Gastroesophageal sphincter (tissue), 4 donors: ENCODE measurements around the gene MED28. TPM values are rescaled to one million over a fixed set of nuclear protein-coding genes. Genes with fewer than 3 reads are reported as not detected.

Experiments used
- ATAC-seq: fragments of 150-250 bp; one replicate; pipeline ENCODE4 v1.9.1; 2016; ENCODE audit warnings: mild to moderate bottlenecking, moderate library complexity
- H3K27ac ChIP-seq, 4 donors: fragments of 200-600 bp; sonication (generic) in 3 of 4; 1 replicate in 3 of 4; 2 replicates in 1 of 4; pipeline ENCODE4 v1.5.1; 2016 to 2019
- H3K27me3 ChIP-seq: fragments of 200-600 bp; sonication (generic); one replicate; pipeline ENCODE4 v1.5.1; 2019
- H3K36me3 ChIP-seq, 2 donors: fragments of 200-600 bp; sonication (generic); one replicate each; pipeline ENCODE4 v1.5.1; 2019; ENCODE audit warnings: control low read depth in 1 of 2
- H3K4me1 ChIP-seq, 3 donors: fragments of 200-600 bp; sonication (generic); 1 replicate in 2 of 3; 2 replicates in 1 of 3; pipeline ENCODE4 v1.5.1; 2016 to 2019; ENCODE audit warnings: control low read depth in 2 of 3
- H3K4me3 ChIP-seq, 2 donors: fragments of 200-600 bp; sonication (generic); one replicate each; pipeline ENCODE4 v1.5.1; 2019; ENCODE audit warnings: mild to moderate bottlenecking in 1 of 2, moderate library complexity in 1 of 2
- H3K9me3 ChIP-seq, 3 donors: fragments of 200-600 bp; sonication (generic); one replicate each; pipeline ENCODE4 v1.5.1; 2017 to 2019; ENCODE audit warnings: control low read depth in 2 of 3
- EP300 ChIP-seq: sonication (generic); formaldehyde crosslinking; IDR thresholded peaks from one replicate; pipeline ENCODE4 v1.6.1; 2017; ENCODE audit warnings: antibody characterized with exemption, mild to moderate bottlenecking
- POLR2A ChIP-seq, 2 donors: fragments of 450-650 bp; IDR thresholded peaks; one replicate each; pipeline ENCODE4 v1.6.1; 2017; ENCODE audit warnings: antibody characterized with exemption in 2 of 2, mild to moderate bottlenecking in 2 of 2, moderate library complexity in 1 of 2
- POLR2AphosphoS5 ChIP-seq: sonication (generic); formaldehyde crosslinking; IDR thresholded peaks from one replicate; pipeline ENCODE4 v1.6.1; 2017; ENCODE audit warnings: antibody characterized with exemption
- WGBS, 2 donors: methylation state at CpG; one replicate each; pipeline ENCODE4 v1.1.5; 2018; ENCODE audit warnings: low coverage in 1 of 2; 5-methylcytosine and 5-hydroxymethylcytosine counted together
- total RNA-seq, 4 donors: library from RNA; depleted of rRNA; stranded (reverse); fragments of >200 nt; gene quantifications; one replicate each; pipeline ENCODE4 v1.1.0, GENCODE V29; 2016
- TF ChIP-seq, protein P1 (sequence below), 4 experiments: fragments of 200-600 bp in 2 of 4; fragments of 450-650 bp in 2 of 4; sonication (generic) in 1 of 4; IDR thresholded peaks; one replicate each; pipeline ENCODE4 v1.5.1; 2017 to 2019; ENCODE audit warnings: antibody characterized with exemption in 4 of 4, mild to moderate bottlenecking in 2 of 4, moderate library complexity in 2 of 4

MED28 gene
- total RNA-seq, 4 donors from 2014 or later = 12.9 to 23.3 (median 17.6) TPM

- WGBS, 2 donors = 0% methylated on average over 14 to 19 of the region's 23 CpGs
- Histone ChIP-seq H3K27ac (peak overlapping the region; percentile 75 to 91 (median 82)), H3K4me3 (peak overlapping the region; percentile 69 to 99), H3K36me3 (peaks cover 0 to 26% of the 10 kb centered on the region in 2 donors), H3K4me1 (peaks cover 8 to 48% (median 16%) of the 10 kb centered on the region in 3 donors), H3K9me3 (no peaks in the 10 kb centered on the region), H3K27me3 (no peaks in the 10 kb centered on the region)
- peak; percentile 82 for ATAC-seq
- TF ChIP-seq EP300 = no peak
- TF ChIP-seq, protein P1, sequence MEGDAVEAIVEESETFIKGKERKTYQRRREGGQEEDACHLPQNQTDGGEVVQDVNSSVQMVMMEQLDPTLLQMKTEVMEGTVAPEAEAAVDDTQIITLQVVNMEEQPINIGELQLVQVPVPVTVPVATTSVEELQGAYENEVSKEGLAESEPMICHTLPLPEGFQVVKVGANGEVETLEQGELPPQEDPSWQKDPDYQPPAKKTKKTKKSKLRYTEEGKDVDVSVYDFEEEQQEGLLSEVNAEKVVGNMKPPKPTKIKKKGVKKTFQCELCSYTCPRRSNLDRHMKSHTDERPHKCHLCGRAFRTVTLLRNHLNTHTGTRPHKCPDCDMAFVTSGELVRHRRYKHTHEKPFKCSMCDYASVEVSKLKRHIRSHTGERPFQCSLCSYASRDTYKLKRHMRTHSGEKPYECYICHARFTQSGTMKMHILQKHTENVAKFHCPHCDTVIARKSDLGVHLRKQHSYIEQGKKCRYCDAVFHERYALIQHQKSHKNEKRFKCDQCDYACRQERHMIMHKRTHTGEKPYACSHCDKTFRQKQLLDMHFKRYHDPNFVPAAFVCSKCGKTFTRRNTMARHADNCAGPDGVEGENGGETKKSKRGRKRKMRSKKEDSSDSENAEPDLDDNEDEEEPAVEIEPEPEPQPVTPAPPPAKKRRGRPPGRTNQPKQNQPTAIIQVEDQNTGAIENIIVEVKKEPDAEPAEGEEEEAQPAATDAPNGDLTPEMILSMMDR (IDR thresholded peaks at IDR 0.05) = no peak
- no peak for TF ChIP-seq POLR2A (IDR thresholded peaks at IDR 0.05)
- peak; percentile 45 for TF ChIP-seq POLR2AphosphoS5
Measured at GRCh38 chr4:17613761-17614415, 553 bp upstream of the MED28 start.

GRCh38 chr4:17616283-17616682 is 1.8 kb downstream of the MED28 start:
- ATAC-seq = no peak
- TF ChIP-seq POLR2A (IDR thresholded peaks at IDR 0.05) (no peak), EP300 (no peak), POLR2AphosphoS5 (no peak)
- TF ChIP-seq, protein P1 (IDR thresholded peaks at IDR 0.05) = no peak
- WGBS, 2 donors = 52 to 56% methylated on average over 4 to 5 of the region's 5 CpGs
- Histone ChIP-seq H3K27ac (no peak overlapping the region), H3K4me3 (peak overlapping the region in 1 of 2 donors; percentile 69), H3K4me1 (peaks cover 8 to 59% (median 18%) of the 10 kb centered on the region in 3 donors), H3K9me3 (no peaks in the 10 kb centered on the region), H3K36me3 (peaks cover 0 to 49% of the 10 kb centered on the region in 2 donors), H3K27me3 (no peaks in the 10 kb centered on the region)

- Histone ChIP-seq H3K4me1 (peaks cover 8 to 50% (median 18%) of the 10 kb centered on the region in 3 donors), H3K4me3 (no peak overlapping the region), H3K27me3 (no peaks in the 10 kb centered on the region), H3K27ac (no peak overlapping the region), H3K36me3 (peaks cover 3 to 75% of the 10 kb centered on the region in 2 donors), H3K9me3 (no peaks in the 10 kb centered on the region)
- no peak for ATAC-seq
- TF ChIP-seq POLR2AphosphoS5 = no peak
- TF ChIP-seq, protein P1 (IDR thresholded peaks at IDR 0.05) = no peak
- TF ChIP-seq POLR2A (IDR thresholded peaks at IDR 0.05) = no peak
- TF ChIP-seq EP300 = no peak
- 17 to 57% methylated on average over 1 of the region's 1 CpG for WGBS, 2 donors
Measured at GRCh38 chr4:17618926-17619325, 4.5 kb downstream of the MED28 start.

DNA sequence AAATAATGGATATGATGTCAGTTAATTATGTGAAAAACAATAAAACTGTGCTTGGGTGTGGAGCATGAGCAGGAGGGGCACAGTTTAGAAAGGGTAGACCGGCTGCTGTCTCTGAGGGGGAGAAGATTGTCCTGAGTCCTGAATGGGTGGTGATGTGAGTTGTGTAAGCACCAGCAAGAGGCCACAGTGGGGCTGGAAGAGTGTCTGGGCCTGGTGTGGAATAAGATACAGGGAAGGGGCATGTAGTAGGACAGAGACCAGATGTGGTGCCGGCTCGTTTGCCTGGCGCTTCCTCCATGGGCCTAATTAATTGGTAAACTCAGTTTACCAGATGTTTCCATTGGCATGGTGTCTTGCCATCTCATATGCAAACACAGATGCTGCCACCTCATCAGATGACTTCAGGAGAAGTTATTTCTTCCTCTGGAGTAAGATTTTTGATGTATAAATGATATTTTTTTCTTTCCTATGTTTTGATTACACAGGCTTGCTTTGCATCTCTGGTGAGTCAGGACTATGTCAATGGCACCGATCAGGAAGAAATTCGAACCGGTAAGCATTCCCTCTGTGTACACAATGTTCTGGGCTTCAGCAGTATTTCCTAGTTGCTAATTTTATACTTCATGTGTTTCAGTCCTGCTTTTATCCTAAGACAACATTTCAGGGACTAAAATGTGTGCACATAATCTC is 5.1 kb downstream of the MED28 start:
- no peak for ATAC-seq
- Histone ChIP-seq H3K36me3 (peaks cover 3 to 81% of the 10 kb centered on the region in 2 donors), H3K9me3 (no peaks in the 10 kb centered on the region), H3K27ac (no peak overlapping the region), H3K4me1 (peaks cover 8 to 50% (median 18%) of the 10 kb centered on the region in 3 donors), H3K27me3 (no peaks in the 10 kb centered on the region), H3K4me3 (no peak overlapping the region)
- WGBS, 2 donors = 51 to 70% methylated on average over 6 to 7 of the region's 7 CpGs
- TF ChIP-seq POLR2AphosphoS5 (peak; percentile 10), POLR2A (IDR thresholded peaks at IDR 0.05) (no peak)

DNA sequence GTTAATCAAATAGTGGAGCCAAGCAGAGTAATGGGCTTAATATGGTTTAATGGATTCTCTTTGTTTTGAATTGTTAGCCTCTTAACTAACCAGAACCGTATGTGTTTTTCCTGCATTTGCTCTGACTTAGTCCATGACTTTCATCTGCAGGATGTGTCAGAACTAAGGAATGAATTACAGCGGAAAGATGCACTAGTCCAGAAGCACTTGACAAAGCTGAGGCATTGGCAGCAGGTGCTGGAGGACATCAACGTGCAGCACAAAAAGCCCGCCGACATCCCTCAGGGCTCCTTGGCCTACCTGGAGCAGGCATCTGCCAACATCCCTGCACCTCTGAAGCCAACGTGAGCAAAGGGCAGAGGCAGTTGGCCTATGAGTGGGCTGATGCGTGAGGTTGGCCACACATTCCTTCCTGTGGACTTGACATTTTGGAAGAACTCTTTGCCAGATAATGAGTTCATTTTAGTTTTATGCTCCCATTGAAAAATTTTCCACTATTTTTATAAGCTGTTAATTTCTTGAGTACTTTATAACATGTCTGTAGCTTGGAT is 9.1 kb downstream of the MED28 start:
- ATAC-seq = no peak
- peaks cover 5 to 96% of the 10 kb centered on the region in 2 donors for H3K36me3 ChIP-seq
- TF ChIP-seq POLR2AphosphoS5 (no peak), POLR2A (IDR thresholded peaks at IDR 0.05) (no peak), EP300 (no peak)
- TF ChIP-seq, protein P1 (IDR thresholded peaks at IDR 0.05) = no peak
- peaks cover 0 to 14% (median 4%) of the 10 kb centered on the region in 3 donors for H3K4me1 ChIP-seq
- H3K27me3 ChIP-seq = no peaks in the 10 kb centered on the region
- H3K4me3 ChIP-seq = no peak overlapping the region
- no peak overlapping the region for H3K27ac ChIP-seq
- no peaks in the 10 kb centered on the region for H3K9me3 ChIP-seq
- WGBS, 2 donors = 68 to 77% methylated on average over 3 to 7 of the region's 7 CpGs
